Loucy (cell line): ENCODE measurements around the gene CACNA1C.

Source experiments
- H2AFZ ChIP-seq: fragments of 200-600 bp; sonication (generic); 2 replicates; pipeline ENCODE4 v1.6.0; 2016; ENCODE audit warnings: antibody characterized with exemption, mild to moderate bottlenecking, low read length, moderate library complexity
- H3F3A ChIP-seq: fragments of 200-600 bp; 2 replicates; pipeline ENCODE4 v1.6.0; 2016; ENCODE audit warnings: antibody characterized with exemption, low read depth, mild to moderate bottlenecking
- H3K27me3 ChIP-seq: fragments of 200-600 bp; sonication (generic); 2 replicates; pipeline ENCODE4 v1.6.1; 2014; ENCODE audit warnings: low read length, mild to moderate bottlenecking; ENCODE audit not compliant: insufficient read depth, poor library complexity, severe bottlenecking
- H3K36me3 ChIP-seq: fragments of 200-600 bp; sonication (generic); 2 replicates; pipeline ENCODE4 v1.6.1; 2016; ENCODE audit warnings: low read length; ENCODE audit not compliant: insufficient read depth
- H3K4me1 ChIP-seq: fragments of 200-600 bp; sonication (generic); 2 replicates; pipeline ENCODE4 v1.5.1; 2014; ENCODE audit warnings: low read length, mild to moderate bottlenecking; ENCODE audit not compliant: insufficient read depth, poor library complexity, severe bottlenecking
- H3K4me2 ChIP-seq: fragments of 200-600 bp; sonication (generic); 2 replicates; pipeline ENCODE4 v1.6.0; 2014; ENCODE audit warnings: antibody characterized with exemption, low read length, low read depth, mild to moderate bottlenecking; ENCODE audit not compliant: poor library complexity, severe bottlenecking
- H3K4me3 ChIP-seq: fragments of 200-600 bp; sonication (generic); 2 replicates; pipeline ENCODE4 v1.5.1; 2014; ENCODE audit warnings: low read length, mild to moderate bottlenecking, mixed read lengths; ENCODE audit not compliant: poor library complexity, severe bottlenecking
- H3K79me2 ChIP-seq: fragments of 200-600 bp; sonication (generic); 2 replicates; pipeline ENCODE4 v1.6.1; 2014; ENCODE audit warnings: low read length; ENCODE audit not compliant: insufficient read depth
- H3K9ac ChIP-seq: fragments of 200-600 bp; sonication (generic); 2 replicates; pipeline ENCODE4 v1.6.0; 2014; ENCODE audit warnings: mild to moderate bottlenecking, low read depth, low read length, moderate library complexity; ENCODE audit not compliant: poor library complexity, severe bottlenecking
- H3K9me2 ChIP-seq: fragments of 200-600 bp; sonication (generic); replicated peaks from 2 replicates; pipeline ENCODE4 v1.6.1; 2016; ENCODE audit warnings: low read depth, low read length, mixed read lengths
- H3K9me3 ChIP-seq: fragments of 200-600 bp; sonication (generic); 2 replicates; pipeline ENCODE4 v1.6.1; 2014; ENCODE audit warnings: mild to moderate bottlenecking, antibody characterized with exemption, low read length, low read depth; ENCODE audit not compliant: insufficient read depth
- H4K20me1 ChIP-seq: fragments of 200-600 bp; sonication (generic); 2 replicates; pipeline ENCODE4 v1.6.0; 2014; ENCODE audit warnings: antibody characterized with exemption, low read length, mild to moderate bottlenecking; ENCODE audit not compliant: insufficient read depth, poor library complexity, severe bottlenecking
- CTCF ChIP-seq: fragments of 200-600 bp; sonication (generic); conservative IDR thresholded peaks from 2 replicates; pipeline ENCODE4 v1.5.1; 2014; ENCODE audit warnings: mild to moderate bottlenecking, antibody characterized with exemption, low read length
- EZH2phosphoT487 ChIP-seq: fragments of 200-600 bp; IDR thresholded peaks from 2 replicates; pipeline ENCODE4 v1.6.1; 2018; ENCODE audit warnings: antibody characterized with exemption, mild to moderate bottlenecking, moderate library complexity, borderline replicate concordance

The CACNA1C gene

GRCh38 chr12:2607881-2608607 lies 555.3 kb downstream of the CACNA1C start:
- Histone ChIP-seq H3K9me3 (no peaks in the 10 kb centered on the region), H2AFZ (no peak overlapping the region), H3K4me2 (no peak overlapping the region), H4K20me1 (no peaks in the 10 kb centered on the region), H3K27me3 (no peaks in the 10 kb centered on the region), H3K9ac (no peak overlapping the region), H3K79me2 (no peaks in the 10 kb centered on the region), H3K36me3 (no peaks in the 10 kb centered on the region), H3K9me2 (no peaks in the 10 kb centered on the region), H3F3A (no peaks in the 10 kb centered on the region), H3K4me3 (no peak overlapping the region), H3K4me1 (no peaks in the 10 kb centered on the region)
- TF ChIP-seq CTCF = no peak
- no peak for TF ChIP-seq EZH2phosphoT487

GRCh38 chr12:2608608-2608945 lies 555.8 kb downstream of the CACNA1C start:
- Histone ChIP-seq H3K36me3 (no peaks in the 10 kb centered on the region), H3K9me2 (no peaks in the 10 kb centered on the region), H3K9me3 (no peaks in the 10 kb centered on the region), H3K9ac (no peak overlapping the region), H3K4me1 (peaks cover 4% of the 10 kb centered on the region), H3K79me2 (no peaks in the 10 kb centered on the region), H3F3A (no peaks in the 10 kb centered on the region), H3K4me3 (no peak overlapping the region), H4K20me1 (no peaks in the 10 kb centered on the region), H3K4me2 (no peak overlapping the region), H3K27me3 (no peaks in the 10 kb centered on the region), H2AFZ (no peak overlapping the region)
- no peak for TF ChIP-seq EZH2phosphoT487
- no peak for TF ChIP-seq CTCF

GRCh38 chr12:2609020-2609419 lies 556.2 kb downstream of the CACNA1C start:
- Histone ChIP-seq H3K4me3 (no peak overlapping the region), H3K9ac (no peak overlapping the region), H3K36me3 (no peaks in the 10 kb centered on the region), H3K9me3 (no peaks in the 10 kb centered on the region), H3K27me3 (no peaks in the 10 kb centered on the region), H3F3A (no peaks in the 10 kb centered on the region), H2AFZ (no peak overlapping the region), H3K9me2 (no peaks in the 10 kb centered on the region), H4K20me1 (no peaks in the 10 kb centered on the region), H3K79me2 (no peaks in the 10 kb centered on the region), H3K4me1 (peaks cover 6% of the 10 kb centered on the region), H3K4me2 (no peak overlapping the region)
- TF ChIP-seq CTCF (no peak), EZH2phosphoT487 (no peak)
